ENCODE data around the gene MEF2D.

GRCh38 chr1:156500543-156500792 lies at the start of gene MEF2D:
- no peak for TF ChIP-seq CTCF (IDR thresholded peaks at IDR 0.05)
- TF ChIP-seq POLR2A (IDR thresholded peaks at IDR 0.05), result peak; percentile 72

Data from testis (tissue), 2 donors.